ENCODE results near the gene CAPZA2. TPM values are rescaled to one million over a fixed set of nuclear protein-coding genes. Genes with fewer than 3 reads are reported as not detected.
A peak's percentile ranks its signal among the peaks of the same experiment; 100 is the strongest.

The CAPZA2 gene
- total RNA-seq, 1 donor: 57.4 TPM

- DNase-seq (ENCODE audit: low read depth in 2 of 3, low spot score in 2 of 3): peak in 2 of 3 donors; percentile 39 to 72
These were observed 3.1 kb upstream of the CAPZA2 start for GRCh38 chr7:116859323-116859722.

GRCh38 chr7:116861717-116862116 lies 670 bp upstream of the CAPZA2 start:
- no peak for DNase-seq (ENCODE audit: low read depth in 2 of 3, low spot score in 2 of 3)

- DNase-seq (ENCODE audit: low read depth in 2 of 3, low spot score in 2 of 3): peak in 2 of 3 donors; percentile 39 to 47
These were observed 724 bp downstream of the CAPZA2 start for GRCh38 chr7:116862951-116863670.

- DNase-seq (ENCODE audit: low read depth in 2 of 3, low spot score in 2 of 3): no peak
These were observed 1.6 kb downstream of the CAPZA2 start for GRCh38 chr7:116863936-116864500.

GRCh38 chr7:116871061-116871700 lies 8.8 kb downstream of the CAPZA2 start:
- DNase-seq (ENCODE audit: low read depth in 2 of 3, low spot score in 2 of 3): no peak

GRCh38 chr7:116872026-116872425 lies 9.6 kb downstream of the CAPZA2 start:
- no peak for DNase-seq (ENCODE audit: low read depth in 2 of 3, low spot score in 2 of 3)

- no peak for DNase-seq (ENCODE audit: low read depth in 2 of 3, low spot score in 2 of 3)
These were observed 11.2 kb downstream of the CAPZA2 start for GRCh38 chr7:116873619-116874018.

GRCh38 chr7:116876664-116877442 lies 14.5 kb downstream of the CAPZA2 start:
- DNase-seq (ENCODE audit: low read depth in 2 of 3, low spot score in 2 of 3): peak in 2 of 3 donors; percentile 50 to 60

GRCh38 chr7:116877443-116878217 lies 15.2 kb downstream of the CAPZA2 start:
- no peak for DNase-seq (ENCODE audit: low read depth in 2 of 3, low spot score in 2 of 3)

GRCh38 chr7:116884691-116885090 lies 22.3 kb downstream of the CAPZA2 start:
- no peak for DNase-seq (ENCODE audit: low read depth in 2 of 3, low spot score in 2 of 3)

GRCh38 chr7:116885724-116886123 lies 23.3 kb downstream of the CAPZA2 start:
- DNase-seq (ENCODE audit: low read depth in 2 of 3, low spot score in 2 of 3): no peak

- DNase-seq (ENCODE audit: low read depth in 2 of 3, low spot score in 2 of 3): no peak
These were observed 24.3 kb downstream of the CAPZA2 start for GRCh38 chr7:116886543-116887156.

GRCh38 chr7:116888895-116889294 lies 26.5 kb downstream of the CAPZA2 start:
- no peak for DNase-seq (ENCODE audit: low read depth in 2 of 3, low spot score in 2 of 3)

GRCh38 chr7:116895849-116896248 lies 33.5 kb downstream of the CAPZA2 start:
- no peak for DNase-seq (ENCODE audit: low read depth in 2 of 3, low spot score in 2 of 3)

GRCh38 chr7:116897661-116898060 lies 35.3 kb downstream of the CAPZA2 start:
- no peak for DNase-seq (ENCODE audit: low read depth in 2 of 3, low spot score in 2 of 3)

GRCh38 chr7:116899308-116899707 lies 36.9 kb downstream of the CAPZA2 start:
- peak in 1 of 3 donors; percentile 19 for DNase-seq (ENCODE audit: low read depth in 2 of 3, low spot score in 2 of 3)

- no peak for DNase-seq (ENCODE audit: low read depth in 2 of 3, low spot score in 2 of 3)
These were observed 38.8 kb downstream of the CAPZA2 start for GRCh38 chr7:116901143-116901542.

- DNase-seq (ENCODE audit: low read depth in 2 of 3, low spot score in 2 of 3): no peak
These were observed 40.5 kb downstream of the CAPZA2 start for GRCh38 chr7:116902867-116903266.

GRCh38 chr7:116906391-116906790 lies 44.0 kb downstream of the CAPZA2 start:
- DNase-seq (ENCODE audit: low read depth in 2 of 3, low spot score in 2 of 3): no peak

GRCh38 chr7:116910383-116910782 lies 48.0 kb downstream of the CAPZA2 start:
- DNase-seq (ENCODE audit: low read depth in 2 of 3, low spot score in 2 of 3): no peak
